Mesodermal cell (in vitro differentiated cells): ENCODE results near the gene FAM89B.

ENCODE experiments used
- H3K27ac ChIP-seq: 2 replicates; pipeline ENCODE4 v1.7.0; 2013; ENCODE audit warnings: mild to moderate bottlenecking, low read depth, low read length, moderate library complexity; ENCODE audit not compliant: severe bottlenecking
- H3K36me3 ChIP-seq: 2 replicates; pipeline ENCODE4 v1.7.1; 2013; ENCODE audit warnings: mild to moderate bottlenecking, low read length, moderate library complexity; ENCODE audit not compliant: control insufficient read depth, insufficient read depth
- H3K4me1 ChIP-seq: one replicate; pipeline ENCODE4 v1.7.1; 2013; ENCODE audit warnings: mild to moderate bottlenecking, low read length; ENCODE audit not compliant: insufficient read depth, control insufficient read depth, poor library complexity, severe bottlenecking
- H3K4me3 ChIP-seq: 2 replicates; pipeline ENCODE4 v1.7.0; 2013; ENCODE audit warnings: low read length, control low read depth, mild to moderate bottlenecking; ENCODE audit not compliant: insufficient read depth, poor library complexity, severe bottlenecking; ENCODE audit errors: extremely low read depth
- H3K9me3 ChIP-seq: 2 replicates; pipeline ENCODE4 v1.7.1; 2013; ENCODE audit warnings: mild to moderate bottlenecking, low read length, moderate library complexity; ENCODE audit not compliant: control insufficient read depth
- WGBS, 2 experiments: methylation state at CpG; one replicate each; pipeline ENCODE4 v1.1.5; 2013; ENCODE audit warnings: missing lambda C conversion rate in 2 of 2; ENCODE audit not compliant: insufficient coverage in 2 of 2; 5-methylcytosine and 5-hydroxymethylcytosine counted together

The FAM89B gene

GRCh38 chr11:65617136-65617850, 45.0 kb downstream of the FAM89B start:
- 94 to 97% methylated on average over 17 of the region's 17 CpGs for WGBS, 2 experiments
- Histone ChIP-seq H3K9me3 (no peaks in the 10 kb centered on the region), H3K4me1 (peaks cover 19% of the 10 kb centered on the region), H3K36me3 (peaks cover 64% of the 10 kb centered on the region), H3K4me3 (peak overlapping the region; percentile 85), H3K27ac (no peak overlapping the region)

DNA sequence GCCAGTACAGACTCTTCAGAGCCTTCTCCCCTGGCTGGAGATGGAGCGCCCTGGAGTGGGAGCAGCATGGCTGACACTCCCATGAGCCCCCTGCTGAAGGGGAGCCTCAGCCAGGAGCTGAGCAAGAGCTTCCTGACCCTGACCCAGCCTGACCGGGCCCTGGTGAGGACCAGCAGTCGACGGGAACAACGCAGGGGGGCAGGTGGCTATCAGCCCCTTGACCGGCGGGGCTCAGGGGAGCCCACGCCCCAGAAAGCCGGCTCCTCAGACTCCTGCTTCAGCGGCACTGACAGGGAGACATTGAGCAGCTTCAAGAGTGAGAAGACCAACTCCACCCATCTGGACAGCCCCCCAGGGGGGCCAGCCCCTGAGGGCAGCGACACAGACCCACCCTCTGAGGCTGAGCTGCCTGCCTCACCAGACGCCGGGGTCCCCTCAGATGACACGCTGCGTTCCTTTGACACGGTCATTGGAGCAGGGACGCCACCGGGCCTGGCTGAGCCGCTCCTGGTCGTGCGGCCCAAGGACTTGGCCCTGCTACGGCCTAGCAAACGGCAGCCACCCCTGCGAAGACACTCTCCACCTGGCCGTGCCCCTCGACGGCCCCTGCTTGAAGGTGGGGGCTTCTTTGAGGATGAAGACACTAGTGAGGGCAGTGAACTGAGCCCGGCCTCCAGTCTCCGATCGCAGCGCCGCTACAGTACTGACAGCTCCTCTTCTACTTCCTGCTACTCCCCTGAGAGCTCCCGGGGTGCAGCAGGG, 45.8 kb downstream of the FAM89B start:
- Histone ChIP-seq H3K27ac (no peak overlapping the region), H3K36me3 (peaks cover 63% of the 10 kb centered on the region), H3K4me1 (peaks cover 10% of the 10 kb centered on the region), H3K4me3 (no peak overlapping the region), H3K9me3 (no peaks in the 10 kb centered on the region)
- 96% methylated on average over 26 to 29 of the region's 33 CpGs for WGBS, 2 experiments

- Histone ChIP-seq H3K27ac (no peak overlapping the region), H3K4me3 (no peak overlapping the region), H3K36me3 (peaks cover 69% of the 10 kb centered on the region), H3K9me3 (no peaks in the 10 kb centered on the region), H3K4me1 (peaks cover 7% of the 10 kb centered on the region)
- WGBS, 2 experiments = 95 to 100% methylated on average over 9 to 14 of the region's 14 CpGs
These were observed 46.4 kb downstream of the FAM89B start for GRCh38 chr11:65618763-65619162.

GRCh38 chr11:65619281-65619928, 47.1 kb downstream of the FAM89B start:
- Histone ChIP-seq H3K36me3 (peaks cover 76% of the 10 kb centered on the region), H3K4me1 (peaks cover 7% of the 10 kb centered on the region), H3K27ac (no peak overlapping the region), H3K4me3 (no peak overlapping the region), H3K9me3 (no peaks in the 10 kb centered on the region)
- WGBS, 2 experiments = 97% methylated on average over 22 to 26 of the region's 29 CpGs

GRCh38 chr11:65620666-65621065, 48.3 kb downstream of the FAM89B start:
- 87 to 94% methylated on average over 12 to 19 of the region's 19 CpGs for WGBS, 2 experiments
- Histone ChIP-seq H3K36me3 (peaks cover 85% of the 10 kb centered on the region), H3K4me3 (no peak overlapping the region), H3K27ac (no peak overlapping the region), H3K9me3 (no peaks in the 10 kb centered on the region), H3K4me1 (peaks cover 7% of the 10 kb centered on the region)

DNA sequence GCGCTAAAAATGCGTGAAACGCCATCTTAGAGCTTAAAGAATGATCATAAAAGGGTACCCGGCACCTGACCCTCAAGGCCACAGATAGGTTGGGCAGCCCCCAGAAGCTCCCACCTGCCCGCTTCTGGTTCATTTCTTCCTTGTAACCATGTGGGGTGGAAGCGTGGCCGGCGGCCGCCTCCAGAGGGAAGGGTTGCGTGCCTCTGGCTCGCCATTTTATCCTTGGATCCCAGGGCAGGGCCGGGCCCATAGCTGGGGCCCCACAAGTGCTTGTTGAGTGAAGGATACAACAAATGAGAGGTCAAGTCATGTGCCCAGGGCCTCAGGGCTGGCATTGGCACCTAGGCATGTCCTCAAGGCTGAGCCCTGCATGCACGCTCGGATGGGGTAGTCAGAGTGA, 49.1 kb downstream of the FAM89B start:
- no peak overlapping the region for H3K27ac ChIP-seq
- peaks cover 92% of the 10 kb centered on the region for H3K36me3 ChIP-seq
- H3K4me1 ChIP-seq = peaks cover 7% of the 10 kb centered on the region
- no peak overlapping the region for H3K4me3 ChIP-seq
- 95 to 96% methylated on average over 11 to 14 of the region's 14 CpGs for WGBS, 2 experiments
- no peaks in the 10 kb centered on the region for H3K9me3 ChIP-seq

DNA sequence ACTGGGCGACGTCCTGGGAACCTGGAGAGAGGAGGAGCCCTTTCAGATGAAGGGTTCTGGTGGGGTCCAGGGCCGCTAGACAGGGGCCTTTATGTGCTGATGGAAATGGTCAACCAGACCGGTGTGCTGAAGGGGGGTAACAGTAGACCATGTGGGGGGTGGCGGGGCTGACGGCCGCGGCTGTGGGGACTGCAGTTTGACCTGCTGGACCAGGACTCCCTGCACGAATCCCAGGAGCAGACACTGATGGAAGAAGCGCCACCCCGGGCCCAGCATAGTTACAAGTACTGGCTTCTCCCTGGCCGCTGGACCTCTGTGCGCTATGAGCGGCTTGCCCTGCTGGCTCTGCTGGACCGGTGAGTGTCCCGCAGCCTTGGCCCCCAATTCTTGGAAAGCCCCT, 49.7 kb downstream of the FAM89B start:
- Histone ChIP-seq H3K9me3 (no peaks in the 10 kb centered on the region), H3K27ac (no peak overlapping the region), H3K4me3 (no peak overlapping the region), H3K4me1 (peaks cover 2% of the 10 kb centered on the region), H3K36me3 (peaks cover 93% of the 10 kb centered on the region)
- whole genome bisulfite sequencing, 2 experiments = 95 to 99% methylated on average over 16 of the region's 16 CpGs

DNA sequence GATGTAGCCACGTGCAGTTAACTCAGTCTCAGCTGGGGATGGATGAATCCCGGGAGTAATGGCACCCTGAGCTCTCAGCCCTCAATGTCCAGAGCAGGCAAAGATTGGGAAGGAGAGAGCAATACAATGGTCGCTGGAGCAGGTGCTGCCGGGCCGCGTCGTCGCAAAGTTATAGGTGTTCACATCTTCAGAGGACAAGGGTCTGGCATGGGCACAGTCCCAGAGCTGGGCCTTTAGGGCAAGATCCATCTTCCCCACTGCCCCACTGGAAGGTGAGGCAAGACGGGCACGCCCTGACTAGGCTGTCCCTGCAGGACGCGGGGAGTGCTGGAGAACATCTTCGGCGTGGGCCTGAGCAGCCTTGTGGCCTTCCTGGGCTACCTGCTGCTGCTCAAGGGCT, 50.8 kb downstream of the FAM89B start:
- Histone ChIP-seq H3K9me3 (no peaks in the 10 kb centered on the region), H3K4me1 (no peaks in the 10 kb centered on the region), H3K4me3 (no peak overlapping the region), H3K36me3 (peaks cover 93% of the 10 kb centered on the region), H3K27ac (no peak overlapping the region)
- WGBS, 2 experiments = 99% methylated on average over 14 of the region's 14 CpGs
